HCT116 (cell line): Measurements from ENCODE around the gene TMEM179. TPM values are rescaled to one million over a fixed set of nuclear protein-coding genes. Genes with fewer than 3 reads are reported as not detected.

Experiments used
- ATAC-seq: fragments of 200-7000 bp; cut with Tn5 transposase; 2 replicates; pipeline ENCODE4 v1.9.1; 2020; ENCODE audit warnings: mild to moderate bottlenecking, moderate library complexity
- BruUV-seq: library from RNA; stranded (reverse); fragments of 400-500 nt; replicated peaks from 2 replicates; lab custom pipeline; 2021; lab: Mats Ljungman, UMichigan
- CTCF ChIA-PET: fragments of 300-600 bp; sonication (Branson Sonifier 250); formaldehyde crosslinking; loops from one replicate; lab custom pipeline; 2021; ENCODE audit warnings: antibody characterized with exemption; lab: Charles Lee
- POLR2A ChIA-PET: fragments of 300-600, 350-600 bp; sonication (Branson Sonifier 250); formaldehyde crosslinking; loops from one replicate; lab custom pipeline; 2021; ENCODE audit warnings: antibody characterized with exemption; lab: Charles Lee
- RAD21 ChIA-PET, 2 experiments: fragments of 300-600 bp; sonication (Branson Sonifier 250); formaldehyde crosslinking; loops; one replicate each; lab custom pipeline; 2023; ENCODE audit warnings: low total read pairs in 2 of 2; ENCODE audit not compliant: uncharacterized antibody in 2 of 2, unreplicated experiment in 2 of 2, low non-redundant PET in 1 of 2; lab: Charles Lee
- DNase-seq: peaks from one replicate; pipeline ENCODE4 v3.0.0-alpha.2; 2010; ENCODE audit warnings: low read depth, low spot score
- H2AFZ ChIP-seq: fragments of 200-600 bp; shearing (Covaris generic), sonication (generic); 2 replicates; pipeline ENCODE4 v1.6.1; 2017; ENCODE audit warnings: low read depth, mixed run types, mixed read lengths, antibody characterized with exemption, low read length; ENCODE audit not compliant: poor library complexity, severe bottlenecking
- H3K27ac ChIP-seq: 2 replicates; pipeline ENCODE4 v1.5.1; 2012; ENCODE audit warnings: low read depth, low read length
- H3K27me3 ChIP-seq: fragments of 200-600 bp; sonication (generic); 2 replicates; pipeline ENCODE4 v1.6.1; 2016; ENCODE audit warnings: mixed run types, low read length, mixed read lengths; ENCODE audit not compliant: insufficient read depth
- H3K36me3 ChIP-seq, 2 experiments: fragments of 200-500 bp in 1 of 2; fragments of 200-600 bp in 1 of 2; sonication (Bioruptor generic) in 1 of 2; sonication (generic) in 1 of 2; 2 replicates each; pipeline versions ENCODE4 v1.5.1 to v1.6.1; 2014 to 2016; ENCODE audit warnings: low read length in 2 of 2, inconsistent platforms in 1 of 2, mixed read lengths in 1 of 2, mixed run types in 1 of 2; ENCODE audit not compliant: insufficient read depth in 2 of 2, control insufficient read depth in 1 of 2
- H3K4me1 ChIP-seq, 2 experiments: fragments of 200-600 bp in 1 of 2; sonication (generic) in 1 of 2; 2 replicates each; pipeline versions ENCODE4 v1.5.1 to v1.6.1; 2012 to 2017; ENCODE audit warnings: low read length in 2 of 2, inconsistent platforms in 1 of 2, mild to moderate bottlenecking in 1 of 2, mixed read lengths in 1 of 2, mixed run types in 1 of 2, moderate library complexity in 1 of 2; ENCODE audit not compliant: insufficient read depth in 2 of 2, control insufficient read depth in 1 of 2
- H3K4me2 ChIP-seq: fragments of 200-600 bp; sonication (generic); 2 replicates; pipeline ENCODE4 v1.6.1; 2017; ENCODE audit warnings: mixed run types, low read length, mixed read lengths
- H3K4me3 ChIP-seq, 2 experiments: fragments of 200-600 bp in 1 of 2; sonication (generic) in 1 of 2; replicated peaks in 1 of 2; 2 replicates each; pipeline ENCODE4 v1.5.1; 2011 to 2016; ENCODE audit warnings: low read length in 2 of 2, control low read depth in 1 of 2, low read depth in 1 of 2, mild to moderate bottlenecking in 1 of 2, mixed read lengths in 1 of 2, mixed run types in 1 of 2
- H3K79me2 ChIP-seq: fragments of 200-600 bp; sonication (generic); 2 replicates; pipeline ENCODE4 v1.6.1; 2017; ENCODE audit warnings: mild to moderate bottlenecking, mixed run types, low read length, moderate library complexity, mixed read lengths; ENCODE audit not compliant: insufficient read depth
- H3K9ac ChIP-seq: fragments of 200-600 bp; sonication (generic); 2 replicates; pipeline ENCODE4 v1.6.1; 2016; ENCODE audit warnings: low read length, mixed read lengths
- H3K9me2 ChIP-seq: fragments of 200-600 bp; sonication (generic), shearing (Covaris generic); 2 replicates; pipeline ENCODE4 v1.6.1; 2017; ENCODE audit warnings: mixed run types, mild to moderate bottlenecking, moderate library complexity; ENCODE audit not compliant: insufficient read depth
- H3K9me3 ChIP-seq, 2 experiments: fragments of 200-500 bp in 1 of 2; fragments of 200-600 bp in 1 of 2; sonication (Bioruptor generic) in 1 of 2; sonication (generic) in 1 of 2; 2 replicates each; pipeline ENCODE4 v1.6.1; 2014 to 2017; ENCODE audit warnings: low read length in 2 of 2, mixed read lengths in 2 of 2, inconsistent platforms in 1 of 2, low read depth in 1 of 2, mild to moderate bottlenecking in 1 of 2, mixed run types in 1 of 2, moderate library complexity in 1 of 2; ENCODE audit not compliant: control insufficient read depth in 1 of 2, insufficient read depth in 1 of 2
- H4K20me1 ChIP-seq: fragments of 200-600 bp; sonication (generic), shearing (Covaris generic); 2 replicates; pipeline ENCODE4 v1.6.1; 2017; ENCODE audit warnings: mixed run types, mild to moderate bottlenecking, moderate library complexity; ENCODE audit not compliant: insufficient read depth
- EZH2phosphoT487 ChIP-seq: fragments of 200-600 bp; IDR thresholded peaks from 2 replicates; pipeline ENCODE4 v1.6.1; 2018; ENCODE audit warnings: antibody characterized with exemption, borderline replicate concordance
- intact Hi-C: fragments of 100-400 bp; cut with micrococcal nuclease; formaldehyde crosslinking; loops from 2 replicates; pipeline ENCODE4 v1.10.0; 2022
- total RNA-seq: library from RNA; stranded (reverse); gene quantifications from one replicate; pipeline ENCODE4 v1.2.1, GENCODE V29; 2021; ENCODE audit not compliant: unreplicated experiment

TMEM179 gene
- total RNA-seq, 1 experiment from 2014 or later, result not detected

GRCh38 chr14:104541905-104542465 lies 62.6 kb downstream of the TMEM179 start:
- no peak for DNase-seq
- no TSS peak for BruUV-seq
- Histone ChIP-seq H3K36me3 (no peaks in the 10 kb centered on the region), H3K4me2 (no peak overlapping the region), H3K9ac (no peak overlapping the region), H3K4me3 (no peak overlapping the region), H3K9me2 (no peaks in the 10 kb centered on the region), H4K20me1 (no peaks in the 10 kb centered on the region), H3K27ac (no peak overlapping the region), H2AFZ (no peak overlapping the region), H3K27me3 (peaks cover 40% of the 10 kb centered on the region), H3K79me2 (no peaks in the 10 kb centered on the region), H3K4me1 (peaks cover 0 to 6% of the 10 kb centered on the region in 2 experiments; a peak in 1 of 4 replicates), H3K9me3 (no peaks in the 10 kb centered on the region)
- ChIA-PET RAD21 (no interaction called here), POLR2A (no interaction called here)
- no peak for ATAC-seq
- intact Hi-C loops, result no loop called here
- no peak for TF ChIP-seq EZH2phosphoT487
- TF ChIP-seq, all 23 proteins: peak for 0
- CTCF ChIA-PET, result no interaction called here

Other genes starting within 250 kb of the TMEM179 start
- gene C14orf180, start 25.0 kb downstream of the TMEM179 start, total RNA-seq, result not detected
- 95.8 TPM for gene INF2, start 84.8 kb upstream of the TMEM179 start, total RNA-seq
- gene ADSS1, start 119.5 kb upstream of the TMEM179 start, total RNA-seq, result 9.9 TPM
- 141 TPM for gene SIVA1, start 148.4 kb upstream of the TMEM179 start, total RNA-seq
- gene AKT1, start 191.0 kb upstream of the TMEM179 start, total RNA-seq, result 152 TPM
- 4.4 TPM for gene ZBTB42, start 196.3 kb upstream of the TMEM179 start, total RNA-seq